HG03565 (cell line): ENCODE data around the gene PAGE4.
A peak's percentile ranks its signal among the peaks of the same experiment; 100 is the strongest.

Experiments used
- ATAC-seq: cut with Tn5 transposase; IDR thresholded peaks from one replicate; pipeline ENCODE4 v1.9.1; 2021; ENCODE audit warnings: mild to moderate bottlenecking, moderate library complexity; ENCODE audit not compliant: unreplicated experiment

Gene PAGE4, protein sequence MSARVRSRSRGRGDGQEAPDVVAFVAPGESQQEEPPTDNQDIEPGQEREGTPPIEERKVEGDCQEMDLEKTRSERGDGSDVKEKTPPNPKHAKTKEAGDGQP

DNA sequence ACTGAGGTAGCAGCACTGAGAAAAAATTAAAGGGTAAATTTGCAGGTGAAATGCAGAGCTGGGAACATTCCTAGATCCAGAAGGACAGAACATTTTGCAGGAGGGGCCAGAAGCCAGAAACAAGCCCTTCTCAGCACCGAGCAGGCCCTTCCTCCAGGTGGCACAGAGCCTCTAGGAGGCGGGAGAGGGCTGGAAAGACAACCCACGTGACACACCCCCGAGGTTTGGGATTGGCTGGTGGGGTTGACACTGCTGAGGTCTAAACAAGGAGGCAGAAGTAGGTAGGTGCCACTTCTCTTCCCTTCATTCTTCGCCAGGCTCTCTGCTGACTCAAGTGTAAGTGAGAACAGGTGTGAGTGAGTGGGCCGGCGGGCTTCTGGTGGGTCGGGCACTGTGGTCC is at the start of gene PAGE4:
Gene PAGE4, plus strand, starts transcription at position 288 of the 400 bp plus-strand sequence. CDS start 1,126 bp downstream, outside the sequence.
- no peak for ATAC-seq

DNA sequence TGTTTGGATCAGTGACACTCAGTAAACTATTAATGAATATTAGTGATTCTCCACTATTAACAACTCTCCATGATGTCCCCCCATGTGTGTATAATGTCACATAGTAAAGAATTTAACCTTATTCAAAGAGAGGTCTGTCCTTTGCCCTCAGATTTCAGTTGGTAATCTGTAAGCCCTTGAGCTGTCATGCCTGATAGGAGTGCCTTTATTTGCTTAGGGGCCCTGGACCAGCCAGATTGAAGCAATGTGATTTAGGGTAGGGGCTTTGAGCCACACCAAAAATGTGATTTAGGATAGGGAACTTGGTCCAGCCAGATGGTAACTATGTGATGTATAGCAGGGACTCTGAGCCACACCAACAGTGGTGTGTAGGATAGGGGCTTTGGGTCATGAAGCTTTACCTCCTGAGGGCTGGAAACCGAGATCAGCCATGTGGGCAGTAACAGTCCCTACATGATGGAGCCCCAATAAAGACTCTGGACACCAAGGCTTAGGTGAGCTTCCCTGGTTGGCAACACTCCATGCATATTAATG is 44.3 kb upstream of the PAGE4 start:
- ATAC-seq: no peak

DNA sequence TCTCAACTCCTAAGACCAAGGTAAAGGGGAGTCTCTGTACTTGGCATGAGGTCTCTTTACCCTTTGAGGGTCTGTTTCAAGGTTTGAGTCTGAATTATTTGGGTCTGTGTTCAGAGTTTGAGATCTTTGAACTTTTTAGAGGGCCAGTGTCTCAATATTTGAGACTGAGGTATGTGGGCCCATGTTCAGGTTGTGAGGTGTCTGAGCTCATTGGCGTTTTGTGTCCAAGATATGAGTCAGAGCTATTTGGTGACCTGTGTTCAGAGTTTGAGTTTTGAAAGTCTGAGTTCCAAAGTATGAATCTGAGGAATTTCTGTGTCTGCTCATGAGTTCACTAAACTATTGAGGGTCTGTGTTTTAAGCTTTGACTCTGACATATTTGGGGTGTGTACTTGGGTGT is 36.7 kb upstream of the PAGE4 start:
- no peak for ATAC-seq

DNA sequence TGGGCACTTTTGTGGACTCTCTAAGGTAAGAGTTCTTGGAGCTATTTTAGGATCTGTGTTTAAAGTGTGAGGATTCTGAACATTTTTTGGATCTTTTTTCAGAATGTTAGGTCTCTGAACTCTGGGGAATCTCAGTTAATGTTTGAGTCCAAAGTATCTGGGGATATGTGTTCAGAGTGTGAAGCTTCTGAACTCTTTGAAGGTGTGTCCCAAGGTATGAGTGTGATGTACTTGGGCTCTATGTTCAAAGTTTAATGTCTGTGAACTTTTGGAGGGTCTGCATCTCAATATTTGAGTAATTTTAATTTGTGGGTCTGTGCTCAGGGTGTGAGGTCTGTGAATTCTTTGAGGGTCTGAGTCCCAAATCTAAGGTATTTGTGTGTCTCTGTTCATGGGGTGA is 35.4 kb upstream of the PAGE4 start:
- no peak for ATAC-seq

DNA sequence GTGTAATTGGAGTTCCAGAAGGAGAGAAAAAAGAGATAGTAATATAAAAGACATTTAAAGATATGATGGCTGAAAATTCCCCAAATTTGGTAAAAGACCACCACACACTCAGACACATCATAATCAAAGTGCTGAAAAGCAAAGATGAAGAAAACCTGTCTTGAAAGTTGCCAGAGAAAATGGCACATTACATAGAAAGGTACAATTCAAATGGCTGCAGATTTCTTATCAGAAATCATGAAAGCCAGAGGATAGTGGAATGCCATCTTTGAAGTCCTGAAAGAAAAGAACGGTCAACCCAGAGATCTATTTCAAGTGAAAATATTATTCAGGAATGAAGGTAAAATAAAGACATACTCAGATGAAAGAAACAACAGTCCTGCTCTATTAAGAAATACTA is 29.3 kb upstream of the PAGE4 start:
- ATAC-seq: no peak

DNA sequence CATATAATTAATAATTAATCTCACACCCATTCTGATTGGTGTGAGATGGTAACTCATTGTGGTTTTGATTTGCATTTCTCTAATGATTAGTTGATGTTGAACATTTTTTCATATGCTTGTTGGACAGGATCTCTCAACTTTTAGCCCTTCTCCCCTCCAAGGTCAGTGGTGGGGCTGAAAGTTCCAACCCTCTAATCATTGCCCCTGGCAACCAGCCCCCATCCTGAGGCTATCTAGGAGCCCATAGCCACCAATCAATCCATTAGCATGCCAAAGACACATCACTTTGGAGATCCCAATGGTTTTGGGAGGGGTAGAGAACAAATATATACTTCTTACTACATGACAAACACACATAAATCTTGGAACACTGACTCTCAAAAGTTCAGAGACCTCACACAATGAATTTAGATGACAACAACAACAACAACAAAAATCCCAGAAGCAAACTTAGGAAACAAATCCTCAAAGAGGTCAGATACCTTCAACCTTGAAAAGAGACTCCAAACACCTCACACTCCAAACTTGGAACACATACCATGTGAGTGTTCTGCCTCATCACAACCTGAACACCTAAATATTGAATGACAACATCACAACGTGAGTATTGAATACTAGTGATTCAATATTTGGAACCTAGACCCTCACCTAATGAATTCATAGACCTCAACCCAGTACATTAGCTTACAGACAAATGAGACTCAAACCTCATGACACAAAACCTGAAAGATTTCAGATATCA is 19.0 kb upstream of the PAGE4 start:
- no peak for ATAC-seq

DNA sequence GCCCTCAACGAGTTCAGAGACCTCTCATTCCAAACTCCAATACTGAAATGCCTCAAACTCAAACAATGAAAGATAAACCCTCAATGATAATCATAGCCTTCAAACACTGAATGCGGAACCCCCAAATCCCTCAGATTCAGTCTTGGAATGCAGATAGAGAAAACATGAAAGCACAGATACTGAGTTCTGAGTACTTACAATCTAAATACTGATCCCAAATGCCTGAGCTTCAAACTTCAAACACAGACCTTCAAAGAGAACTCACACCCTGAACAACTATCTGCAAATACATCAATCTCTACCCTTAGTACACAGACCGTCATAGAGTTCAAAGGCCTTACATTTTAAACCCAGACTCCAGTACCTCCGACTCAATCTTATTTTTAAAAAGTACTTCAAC is 16.9 kb upstream of the PAGE4 start:
- ATAC-seq: no peak

DNA sequence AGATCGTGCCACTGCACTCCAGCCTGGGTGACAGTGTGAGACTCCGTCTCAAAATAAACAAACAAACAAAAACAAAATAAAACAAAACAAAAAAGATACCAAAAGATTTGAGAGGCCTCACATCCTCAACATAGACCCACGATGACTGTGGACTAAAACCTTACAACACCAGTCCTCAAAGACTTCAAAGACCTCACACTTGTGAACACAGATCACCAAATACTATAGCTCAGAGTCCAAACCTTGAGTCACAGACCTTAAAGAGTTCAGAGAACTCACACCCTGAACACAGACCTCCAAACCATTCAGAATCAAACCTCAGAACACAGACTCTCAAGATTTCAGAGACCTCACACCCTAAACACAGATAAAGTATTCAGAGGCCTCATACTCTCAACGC is 12.7 kb upstream of the PAGE4 start:
- ATAC-seq: no peak

DNA sequence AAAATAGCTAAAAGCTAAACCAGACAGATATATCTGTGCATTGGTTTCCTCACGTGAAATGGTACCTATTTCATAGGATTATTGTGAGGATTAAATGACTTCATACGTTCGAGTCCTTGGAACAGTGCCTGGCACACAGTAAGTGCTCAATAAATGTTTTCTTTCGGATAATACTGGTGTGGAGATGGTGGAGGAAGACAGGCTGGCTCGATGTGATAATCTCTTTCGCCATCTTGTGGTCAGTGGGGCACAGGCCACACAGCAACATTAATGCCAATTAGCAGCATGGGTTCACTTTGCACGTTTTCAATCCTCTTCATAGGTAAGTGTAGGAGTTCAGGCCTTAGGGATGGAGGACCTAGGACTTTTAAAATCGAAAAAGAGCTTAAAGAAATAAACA is 9.3 kb downstream of the PAGE4 start:
- ATAC-seq: no peak

DNA sequence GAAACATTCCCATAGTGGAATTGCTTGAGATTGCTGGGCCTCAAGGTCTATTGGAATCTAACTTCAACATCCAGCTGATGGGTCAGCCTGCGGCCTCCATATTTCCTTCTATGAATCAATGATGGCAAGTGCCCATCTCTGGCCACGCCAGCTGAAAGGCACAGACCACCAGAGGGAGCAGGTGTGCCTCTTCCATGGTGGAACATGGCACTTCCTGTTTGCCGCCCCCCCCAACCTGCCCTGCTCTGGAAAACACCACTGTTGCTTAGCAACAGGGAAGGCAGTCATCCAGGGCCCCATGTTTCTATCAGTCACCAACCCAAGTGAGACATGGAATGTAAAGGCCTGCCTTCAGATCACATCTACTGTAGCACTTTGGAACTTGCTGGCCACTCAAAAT is 11.6 kb downstream of the PAGE4 start:
- no peak for ATAC-seq

DNA sequence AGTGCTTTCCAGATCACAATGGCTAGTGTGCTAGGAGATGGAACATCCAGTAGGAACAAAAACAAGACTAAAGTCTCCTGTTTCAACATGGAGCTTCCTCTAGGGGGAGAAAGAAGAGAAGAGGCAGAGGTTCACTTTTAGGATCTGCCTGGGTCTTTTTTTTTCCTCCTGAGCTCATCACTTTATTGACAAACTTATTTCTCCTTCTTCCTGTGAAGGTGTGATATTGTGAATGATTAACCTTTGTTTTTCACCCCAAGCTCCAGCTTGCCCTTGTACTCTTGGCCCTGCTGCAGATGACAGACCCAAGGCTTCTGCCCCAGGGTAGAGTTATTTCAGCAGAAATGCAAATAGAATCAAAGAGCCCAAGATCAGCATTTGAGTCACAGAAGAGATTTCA is 13.5 kb downstream of the PAGE4 start:
- ATAC-seq: no peak

DNA sequence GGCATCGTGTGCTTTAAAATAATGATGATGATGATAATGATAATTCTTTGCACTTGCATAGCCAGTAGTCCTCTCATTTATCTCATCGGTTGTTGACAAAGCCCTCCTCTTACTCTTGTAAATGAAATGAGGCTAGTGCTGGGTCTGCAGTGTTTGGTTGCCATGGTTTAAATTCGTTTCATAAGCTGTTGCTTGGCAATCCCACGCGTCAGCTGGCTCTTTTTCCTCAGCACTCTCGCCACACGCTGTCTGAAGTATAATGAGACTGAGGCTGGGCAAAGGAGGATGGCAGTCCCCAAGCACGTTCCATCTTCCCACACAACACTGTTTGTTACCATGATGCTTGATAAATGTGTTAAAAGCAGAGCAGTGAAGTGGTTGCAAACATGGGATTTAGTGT is 15.5 kb downstream of the PAGE4 start:
- no peak for ATAC-seq

DNA sequence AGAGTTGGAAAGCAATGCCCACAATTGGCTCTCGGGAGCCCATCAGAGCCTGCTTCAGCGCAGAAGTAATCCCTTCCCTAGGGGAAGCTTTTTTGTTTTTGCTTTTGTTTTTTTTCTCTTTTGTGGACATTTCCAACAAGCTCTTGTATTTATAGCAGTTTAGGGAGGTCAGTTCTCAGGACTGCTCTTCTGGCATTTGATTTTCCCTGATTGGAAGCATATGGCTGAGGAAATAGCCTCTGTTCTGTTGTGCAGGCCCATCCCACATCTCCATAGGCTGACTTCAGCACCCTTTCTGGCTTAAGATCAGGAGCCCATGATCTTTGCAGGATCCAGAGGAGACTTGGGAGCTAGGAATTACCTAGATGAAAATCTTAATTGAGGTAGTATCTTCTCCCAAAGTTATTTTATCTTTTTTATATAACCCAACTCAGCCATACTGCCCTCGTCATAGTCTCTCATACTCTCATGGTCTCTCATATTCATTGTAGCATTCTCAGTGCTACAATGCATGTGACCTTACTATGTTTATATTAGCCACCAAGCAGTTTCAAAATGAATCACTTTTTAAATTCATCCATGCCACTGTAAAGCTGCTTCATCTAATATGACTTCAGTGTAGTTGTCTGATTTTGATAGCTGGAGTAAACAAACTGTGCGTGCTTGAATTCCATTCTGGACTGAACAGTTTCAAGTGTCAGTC is 16.7 kb downstream of the PAGE4 start:
- ATAC-seq: peak; percentile 41

DNA sequence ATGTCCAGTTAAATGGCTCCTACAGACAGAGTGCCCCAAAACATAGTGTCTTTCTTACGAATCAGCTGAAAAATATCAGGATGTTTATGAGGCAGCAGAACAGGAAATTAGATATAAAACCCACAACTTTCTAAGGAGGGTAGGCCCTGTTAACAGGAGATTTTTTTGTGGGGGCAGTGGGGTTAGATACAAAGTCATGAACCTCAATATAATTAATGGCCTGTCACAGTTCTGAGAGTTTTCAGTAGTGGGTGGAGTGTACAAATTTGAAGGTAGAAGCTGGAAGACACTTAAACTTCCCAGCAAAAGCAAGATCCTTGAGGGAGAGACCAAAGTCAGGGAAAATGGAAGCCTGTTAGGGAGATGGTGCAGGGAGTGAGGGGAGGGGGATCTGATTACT is 17.4 kb downstream of the PAGE4 start:
- no peak for ATAC-seq

DNA sequence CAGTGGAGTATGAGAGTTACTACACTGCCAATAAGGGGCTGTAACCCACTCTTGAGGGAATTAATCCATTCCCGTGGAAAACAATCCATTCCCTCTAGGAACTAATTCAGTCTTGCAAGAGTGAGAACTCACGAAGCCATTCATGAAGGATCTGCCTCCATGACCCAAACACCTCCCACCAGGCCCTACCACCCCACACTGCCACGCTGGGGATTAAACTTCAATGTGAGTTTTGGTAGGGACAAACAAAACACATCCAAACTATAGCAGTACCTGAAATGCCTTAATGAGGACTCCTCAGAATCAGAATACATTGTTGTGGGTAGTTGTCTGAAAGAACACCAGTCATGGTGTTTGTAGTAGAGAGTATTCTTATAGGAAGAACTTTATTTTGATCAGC is 19.2 kb downstream of the PAGE4 start:
- ATAC-seq: no peak

DNA sequence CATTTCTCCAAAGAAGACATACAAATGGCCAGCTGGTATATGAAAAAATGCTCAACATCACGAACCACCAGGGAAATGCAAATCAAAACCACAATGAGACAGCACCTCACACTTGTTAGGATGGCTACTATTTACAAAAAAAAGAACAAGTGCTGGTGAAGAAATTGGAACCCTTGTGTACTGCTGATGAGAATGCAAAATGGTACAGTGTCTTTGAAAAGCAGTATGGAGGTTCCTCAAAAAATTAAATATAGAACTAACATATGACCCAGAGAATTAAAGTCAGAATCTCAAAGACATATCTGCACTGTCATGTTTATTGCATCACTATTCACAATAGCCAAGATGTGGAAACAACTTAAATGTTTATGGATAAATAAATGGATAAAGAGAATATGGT is 20.9 kb downstream of the PAGE4 start:
- no peak for ATAC-seq

DNA sequence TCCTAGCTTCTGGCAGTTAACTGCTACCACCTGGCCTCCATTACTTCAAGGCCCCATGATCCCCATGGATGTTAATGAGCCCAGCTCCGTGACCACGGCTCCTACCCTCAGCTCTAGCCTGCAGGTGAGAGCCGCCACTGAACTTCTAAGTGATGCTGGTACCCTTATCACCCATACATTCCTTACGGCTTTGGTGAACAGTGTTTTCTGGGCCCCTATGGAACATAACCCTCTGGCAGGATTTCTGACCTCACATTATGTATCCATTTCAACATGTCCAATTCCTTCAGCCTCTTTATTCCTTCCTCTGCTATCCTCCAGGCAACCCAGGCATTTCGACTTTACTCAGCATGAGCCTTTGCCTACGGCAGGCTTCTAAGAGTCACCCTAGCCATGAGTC is 24.6 kb downstream of the PAGE4 start:
- ATAC-seq: no peak

DNA sequence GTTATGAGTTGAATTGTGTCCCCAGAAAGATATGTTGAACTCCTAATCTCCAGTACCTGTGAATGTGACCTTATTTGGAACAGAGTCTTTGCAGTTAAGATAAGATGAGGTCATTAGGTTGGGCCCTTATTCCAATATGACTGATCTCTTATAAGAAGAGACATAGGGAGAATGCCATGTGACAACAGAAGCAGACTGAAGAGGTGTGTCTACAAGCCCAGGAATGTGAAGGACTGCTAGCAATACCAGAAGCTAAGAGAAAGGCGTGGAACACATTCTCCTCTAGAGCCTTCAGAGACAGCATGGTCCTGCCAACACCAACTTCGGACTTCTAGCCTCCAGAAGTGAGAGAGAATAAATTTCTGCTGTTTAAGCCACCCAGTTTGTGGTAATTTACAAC is 27.7 kb downstream of the PAGE4 start:
- ATAC-seq: no peak

DNA sequence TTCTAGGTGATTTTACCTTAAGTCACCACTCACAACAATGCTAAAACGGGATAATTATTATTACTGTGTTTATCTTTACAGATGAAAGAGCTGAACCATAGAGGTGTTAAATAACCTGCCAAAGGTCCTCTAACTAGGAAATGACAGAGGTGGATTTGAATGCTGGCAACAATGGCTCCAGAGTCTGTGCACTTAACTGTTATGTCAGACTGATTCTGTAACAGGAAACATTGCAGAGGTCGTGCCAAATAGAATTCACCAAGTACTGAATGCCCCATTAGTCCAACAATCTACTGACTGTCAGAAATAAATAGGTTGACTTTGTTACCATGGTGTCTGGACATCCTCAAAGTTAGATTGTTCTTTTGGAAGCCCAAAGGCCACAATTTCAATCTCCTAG is 29.2 kb downstream of the PAGE4 start:
- ATAC-seq: no peak

DNA sequence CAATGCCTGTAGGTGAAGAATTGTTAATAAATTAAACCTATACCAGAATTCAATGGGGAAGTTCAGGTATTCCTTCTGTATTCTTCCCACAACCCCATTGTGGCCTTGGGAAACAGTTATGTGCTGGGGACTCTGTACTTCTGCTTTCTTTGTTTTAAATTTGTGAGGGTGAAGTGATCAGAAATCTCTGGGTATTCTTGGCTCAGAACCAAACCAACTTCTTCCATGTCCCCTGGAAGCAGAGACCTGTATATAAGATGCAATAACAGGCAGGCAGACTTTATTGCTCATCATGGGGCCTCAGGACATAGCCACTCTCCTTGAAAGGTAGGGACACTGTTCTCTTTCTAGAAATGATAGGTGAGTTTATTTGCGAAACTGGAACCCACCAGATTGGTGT is 30.4 kb downstream of the PAGE4 start:
- no peak for ATAC-seq

DNA sequence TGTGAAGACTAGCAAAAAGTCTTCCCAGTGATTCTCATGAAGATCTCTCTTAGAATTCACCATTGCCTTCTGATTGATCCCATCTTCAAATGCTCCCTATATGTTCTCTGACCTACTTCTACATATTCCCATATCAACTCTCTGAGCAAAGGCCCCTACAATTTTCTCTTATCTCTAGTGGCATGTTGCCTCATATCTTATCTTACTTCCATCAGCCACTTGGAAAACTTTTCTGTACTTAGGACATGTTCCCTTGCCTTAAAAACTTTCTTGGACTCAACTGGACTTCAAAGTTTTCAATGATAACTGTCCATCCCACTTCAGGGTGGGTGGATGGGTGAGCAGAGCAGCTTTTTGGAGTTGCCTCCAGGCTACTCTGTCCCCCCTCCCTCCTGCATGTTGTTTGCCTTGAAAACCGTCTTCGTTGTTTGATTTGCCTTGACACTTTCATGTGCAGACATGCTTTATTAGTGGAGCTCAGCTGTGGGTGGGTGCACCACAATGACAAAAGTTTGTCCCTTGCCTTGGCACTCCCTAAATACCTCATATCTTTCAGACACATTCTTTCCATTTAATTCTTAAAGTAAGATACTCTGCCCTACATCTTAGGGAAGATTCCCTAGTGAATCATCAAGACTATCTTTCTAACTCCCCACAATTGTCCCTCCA is 31.9 kb downstream of the PAGE4 start:
- ATAC-seq: no peak

DNA sequence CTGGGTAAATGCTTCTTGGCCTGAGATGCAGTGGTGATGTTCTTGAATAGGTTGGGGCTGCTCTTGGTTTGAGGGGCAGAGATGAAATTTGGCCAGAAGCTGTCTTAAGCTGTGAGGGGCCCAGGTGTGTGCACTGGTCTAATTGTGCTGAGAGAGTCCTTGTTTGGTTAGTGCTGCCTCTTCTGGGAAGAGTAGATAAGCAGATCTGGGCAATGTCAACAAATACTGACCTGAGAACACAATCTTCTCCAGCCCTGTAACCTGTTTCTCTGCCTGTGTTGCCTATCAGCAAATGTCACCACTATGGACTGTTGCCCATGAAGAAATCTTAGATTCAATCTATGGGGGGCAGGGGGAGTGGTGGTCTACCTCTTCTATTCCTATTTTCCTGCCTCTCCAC is 33.0 kb downstream of the PAGE4 start:
- no peak for ATAC-seq
